ENCODE data around the gene TNNI2. TPM values are rescaled to one million over a fixed set of nuclear protein-coding genes. Genes with fewer than 3 reads are reported as not detected.

The TNNI2 gene
- total and polyA plus RNA-seq, 2 donors (not counting 1 experiment from before 2014, with no cell fraction given), result not detected

DNA sequence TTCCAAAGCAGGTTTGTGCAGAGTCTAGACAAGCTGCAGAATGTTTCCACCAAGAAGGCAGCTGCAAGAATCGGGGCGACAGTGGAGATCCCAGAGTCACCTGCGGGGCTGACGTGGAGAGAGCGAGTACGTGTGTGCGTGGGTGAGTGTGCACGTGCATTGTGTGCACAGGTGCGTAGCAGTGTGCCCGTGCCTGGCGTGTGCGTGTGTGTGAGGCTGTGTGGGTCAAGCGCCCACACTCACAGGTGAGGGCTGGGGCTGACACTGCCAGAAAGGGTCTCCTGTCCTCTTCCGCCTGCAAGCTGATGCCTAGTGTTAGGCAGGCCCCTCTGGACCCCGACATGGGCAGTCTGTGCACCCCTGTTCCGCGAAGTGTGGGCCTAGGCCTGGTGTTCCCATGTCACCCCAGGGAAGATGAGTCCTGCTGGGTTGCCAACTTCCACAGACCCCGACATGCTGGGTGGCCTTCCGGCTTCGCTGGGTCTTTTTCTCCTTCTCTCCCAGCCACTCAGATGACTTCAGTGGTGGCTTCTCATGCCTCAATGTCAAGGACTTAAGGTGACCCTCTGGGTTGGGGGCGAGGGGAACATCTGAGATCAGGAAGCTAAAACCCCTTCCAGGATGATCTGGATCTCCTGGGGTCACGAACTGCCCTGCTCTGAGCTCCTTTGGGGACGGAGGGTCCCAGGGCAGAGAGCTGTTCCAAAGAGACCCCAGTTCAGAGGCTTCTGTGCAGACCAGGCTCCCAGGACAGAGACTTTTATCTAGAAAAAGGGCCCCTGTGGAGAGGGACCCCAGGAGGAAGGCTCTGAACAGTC lies 14.4 kb upstream of the TNNI2 start:
- Histone ChIP-seq H2AFZ (ENCODE audit: low read length) (no peak overlapping the region), H3K4me2 (ENCODE audit: extremely low read depth, insufficient read depth, low read length) (no peak overlapping the region), H4K20me1 (ENCODE audit: control insufficient read depth, extremely low read depth, insufficient read depth, low read length) (no peaks in the 10 kb centered on the region), H3K9ac (ENCODE audit: insufficient read depth, low read length) (no peak overlapping the region), H3K9me3 (ENCODE audit: control insufficient read depth, insufficient read depth, low read depth, low read length) (no peaks in the 10 kb centered on the region), H3K4me1 (ENCODE audit: control insufficient read depth, extremely low read depth, insufficient read depth, low read length) (peaks cover 8% of the 10 kb centered on the region), H3K4me3 (replicated peaks in 1 of 4; ENCODE audit: control extremely low read depth in 1 of 4, insufficient read depth in 1 of 4, low read depth in 3 of 4, low read length in 4 of 4) (no peak overlapping the region), H3K36me3 (ENCODE audit: control insufficient read depth, insufficient read depth, low read length) (no peaks in the 10 kb centered on the region), H3K79me2 (ENCODE audit: control insufficient read depth, insufficient read depth, low read length) (no peaks in the 10 kb centered on the region), H3K27me3 (ENCODE audit: control insufficient read depth, insufficient read depth, low read length) (peaks cover 4% of the 10 kb centered on the region), H3K27ac (ENCODE audit: insufficient read depth, low read length) (no peak overlapping the region)
- no peak for DNase-seq (ENCODE audit: low read depth in 2 of 2)
- no peak for TF ChIP-seq EZH2 (IDR thresholded peaks at IDR 0.05; ENCODE audit: low read length, missing control alignments)
- TF ChIP-seq, protein P1, sequence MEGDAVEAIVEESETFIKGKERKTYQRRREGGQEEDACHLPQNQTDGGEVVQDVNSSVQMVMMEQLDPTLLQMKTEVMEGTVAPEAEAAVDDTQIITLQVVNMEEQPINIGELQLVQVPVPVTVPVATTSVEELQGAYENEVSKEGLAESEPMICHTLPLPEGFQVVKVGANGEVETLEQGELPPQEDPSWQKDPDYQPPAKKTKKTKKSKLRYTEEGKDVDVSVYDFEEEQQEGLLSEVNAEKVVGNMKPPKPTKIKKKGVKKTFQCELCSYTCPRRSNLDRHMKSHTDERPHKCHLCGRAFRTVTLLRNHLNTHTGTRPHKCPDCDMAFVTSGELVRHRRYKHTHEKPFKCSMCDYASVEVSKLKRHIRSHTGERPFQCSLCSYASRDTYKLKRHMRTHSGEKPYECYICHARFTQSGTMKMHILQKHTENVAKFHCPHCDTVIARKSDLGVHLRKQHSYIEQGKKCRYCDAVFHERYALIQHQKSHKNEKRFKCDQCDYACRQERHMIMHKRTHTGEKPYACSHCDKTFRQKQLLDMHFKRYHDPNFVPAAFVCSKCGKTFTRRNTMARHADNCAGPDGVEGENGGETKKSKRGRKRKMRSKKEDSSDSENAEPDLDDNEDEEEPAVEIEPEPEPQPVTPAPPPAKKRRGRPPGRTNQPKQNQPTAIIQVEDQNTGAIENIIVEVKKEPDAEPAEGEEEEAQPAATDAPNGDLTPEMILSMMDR (conservative IDR thresholded peaks at IDR 0.05 in 1 of 2, IDR thresholded peaks at IDR 0.05 in 1 of 2; ENCODE audit: low read depth in 1 of 2, low read length in 2 of 2), result no peak

DNA sequence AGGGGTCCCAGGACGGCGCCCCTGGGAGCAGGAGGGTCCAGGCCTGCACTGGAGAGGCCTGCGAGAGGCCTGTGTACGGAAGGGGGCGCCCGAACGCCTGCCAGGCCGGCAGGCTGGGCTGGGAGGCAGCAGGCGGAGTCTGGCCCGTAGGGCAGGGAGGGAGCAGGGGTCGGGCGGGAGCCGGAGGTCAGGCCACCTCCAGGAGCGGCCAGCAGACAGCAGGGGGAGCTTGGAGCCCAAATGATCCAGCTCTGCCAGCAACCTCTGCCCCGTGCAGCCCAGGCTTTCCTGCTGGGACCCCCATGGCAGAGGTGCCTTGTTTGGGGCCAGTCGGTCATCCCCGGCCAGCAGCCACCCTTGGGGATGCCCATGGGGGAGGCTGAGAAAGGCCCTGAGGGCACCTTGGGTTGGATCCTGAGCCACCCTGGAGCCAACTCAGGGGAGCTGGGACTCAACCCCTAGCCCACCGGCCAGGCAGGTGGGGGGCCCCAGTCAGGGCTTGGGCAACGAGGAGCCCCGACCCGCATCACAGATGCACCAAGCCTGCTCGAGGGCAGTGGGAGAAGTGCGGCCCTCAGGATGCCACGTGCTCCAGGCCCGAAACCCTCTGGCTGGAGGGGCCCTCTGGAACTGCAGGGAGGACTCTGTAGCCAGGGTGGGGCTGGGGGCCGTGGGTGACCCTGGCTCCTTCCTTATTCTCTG lies 13.6 kb upstream of the TNNI2 start:
- Histone ChIP-seq H3K9ac (ENCODE audit: insufficient read depth, low read length) (no peak overlapping the region), H3K27me3 (ENCODE audit: control insufficient read depth, insufficient read depth, low read length) (peaks cover 4% of the 10 kb centered on the region), H3K4me2 (ENCODE audit: extremely low read depth, insufficient read depth, low read length) (no peak overlapping the region), H3K9me3 (ENCODE audit: control insufficient read depth, insufficient read depth, low read depth, low read length) (no peaks in the 10 kb centered on the region), H3K27ac (ENCODE audit: insufficient read depth, low read length) (no peak overlapping the region), H3K36me3 (ENCODE audit: control insufficient read depth, insufficient read depth, low read length) (no peaks in the 10 kb centered on the region), H3K79me2 (ENCODE audit: control insufficient read depth, insufficient read depth, low read length) (no peaks in the 10 kb centered on the region), H2AFZ (ENCODE audit: low read length) (no peak overlapping the region), H3K4me1 (ENCODE audit: control insufficient read depth, extremely low read depth, insufficient read depth, low read length) (peaks cover 8% of the 10 kb centered on the region), H4K20me1 (ENCODE audit: control insufficient read depth, extremely low read depth, insufficient read depth, low read length) (no peaks in the 10 kb centered on the region), H3K4me3 (replicated peaks in 1 of 4; ENCODE audit: control extremely low read depth in 1 of 4, insufficient read depth in 1 of 4, low read depth in 3 of 4, low read length in 4 of 4) (no peak overlapping the region)
- no peak for TF ChIP-seq EZH2 (IDR thresholded peaks at IDR 0.05; ENCODE audit: low read length, missing control alignments)
- TF ChIP-seq, protein P1 (conservative IDR thresholded peaks at IDR 0.05 in 1 of 2, IDR thresholded peaks at IDR 0.05 in 1 of 2; ENCODE audit: low read depth in 1 of 2, low read length in 2 of 2), result peak in 1 of 2 donors; percentile 31
- DNase-seq (ENCODE audit: low read depth in 2 of 2), result no peak

DNA sequence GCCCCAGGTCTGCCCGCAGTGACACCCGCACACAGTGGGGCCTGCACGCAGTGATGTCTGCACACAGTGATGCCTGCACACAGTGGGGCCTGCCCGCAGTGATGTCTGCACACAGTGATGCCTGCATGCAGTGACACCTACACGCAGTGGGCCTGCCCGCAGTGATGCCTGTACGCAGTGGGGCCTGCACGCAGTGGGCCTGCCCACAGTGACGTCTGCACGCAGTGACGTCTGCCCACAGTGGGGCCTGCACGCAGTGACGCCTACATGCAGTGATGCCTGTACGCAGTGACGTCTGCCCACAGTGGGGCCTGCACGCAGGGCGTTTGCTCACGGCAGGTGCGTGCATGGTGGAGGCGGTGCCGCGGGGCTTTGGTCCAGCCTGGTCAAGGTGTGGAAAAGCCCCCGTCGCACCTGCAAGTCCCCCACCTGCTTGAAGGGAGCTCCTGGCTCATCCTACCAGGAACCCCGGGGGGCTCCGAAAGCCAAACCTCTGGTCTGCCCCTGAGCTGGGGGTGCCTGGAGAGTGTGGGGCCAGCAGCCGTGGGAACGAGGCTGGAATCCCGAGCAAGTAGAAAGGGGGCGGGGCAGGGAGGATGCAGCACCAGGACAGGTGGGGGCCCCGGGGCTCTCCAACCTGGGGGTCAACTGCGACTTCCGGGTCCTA lies 12.9 kb upstream of the TNNI2 start:
- Histone ChIP-seq H2AFZ (ENCODE audit: low read length) (no peak overlapping the region), H3K4me1 (ENCODE audit: control insufficient read depth, extremely low read depth, insufficient read depth, low read length) (peaks cover 8% of the 10 kb centered on the region), H3K79me2 (ENCODE audit: control insufficient read depth, insufficient read depth, low read length) (no peaks in the 10 kb centered on the region), H3K36me3 (ENCODE audit: control insufficient read depth, insufficient read depth, low read length) (no peaks in the 10 kb centered on the region), H3K4me3 (replicated peaks in 1 of 4; ENCODE audit: control extremely low read depth in 1 of 4, insufficient read depth in 1 of 4, low read depth in 3 of 4, low read length in 4 of 4) (no peak overlapping the region), H3K4me2 (ENCODE audit: extremely low read depth, insufficient read depth, low read length) (no peak overlapping the region), H3K9ac (ENCODE audit: insufficient read depth, low read length) (no peak overlapping the region), H3K27me3 (ENCODE audit: control insufficient read depth, insufficient read depth, low read length) (peaks cover 4% of the 10 kb centered on the region), H4K20me1 (ENCODE audit: control insufficient read depth, extremely low read depth, insufficient read depth, low read length) (no peaks in the 10 kb centered on the region), H3K27ac (ENCODE audit: insufficient read depth, low read length) (no peak overlapping the region), H3K9me3 (ENCODE audit: control insufficient read depth, insufficient read depth, low read depth, low read length) (no peaks in the 10 kb centered on the region)
- DNase-seq (ENCODE audit: low read depth in 2 of 2), result no peak
- TF ChIP-seq EZH2 (IDR thresholded peaks at IDR 0.05; ENCODE audit: low read length, missing control alignments), result no peak
- TF ChIP-seq, protein P1 (conservative IDR thresholded peaks at IDR 0.05 in 1 of 2, IDR thresholded peaks at IDR 0.05 in 1 of 2; ENCODE audit: low read depth in 1 of 2, low read length in 2 of 2), result no peak
